ENCODE measurements around the gene CAPS.

CAPS gene

DNA sequence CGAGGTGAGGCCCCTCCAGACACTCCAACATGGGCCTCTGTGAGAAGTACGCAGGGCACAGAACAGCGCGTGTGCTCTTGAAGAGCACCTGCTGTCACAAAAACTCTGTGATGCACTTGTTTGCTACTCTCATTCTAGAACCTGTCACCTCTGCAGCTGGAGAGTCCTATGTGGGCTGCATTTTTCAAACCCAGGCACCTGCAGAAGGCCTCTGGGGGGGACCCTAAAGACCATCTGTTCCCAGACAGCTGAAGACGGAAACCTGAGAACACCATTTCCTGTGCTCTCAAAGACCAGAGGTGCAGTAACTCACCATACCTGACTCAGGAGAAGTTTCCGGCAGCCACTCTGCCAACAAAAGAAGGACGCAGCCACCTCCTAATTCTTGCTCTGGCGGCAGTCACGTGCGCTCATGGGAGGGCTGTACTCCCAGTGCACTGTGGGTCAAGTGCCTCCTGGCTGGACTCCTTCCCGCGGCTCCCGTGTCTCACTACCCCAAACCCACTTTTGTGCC lies 35.8 kb downstream of the CAPS start:
- DNase-seq (ENCODE audit: low read depth), result no peak
- no peak overlapping the region for H3K4me3 ChIP-seq (ENCODE audit: low read depth, low read length)
- TF ChIP-seq, protein P1, sequence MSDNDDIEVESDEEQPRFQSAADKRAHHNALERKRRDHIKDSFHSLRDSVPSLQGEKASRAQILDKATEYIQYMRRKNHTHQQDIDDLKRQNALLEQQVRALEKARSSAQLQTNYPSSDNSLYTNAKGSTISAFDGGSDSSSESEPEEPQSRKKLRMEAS (IDR thresholded peaks at IDR 0.05; ENCODE audit: low read depth, low read length), result no peak
- TF ChIP-seq MYC (IDR thresholded peaks at IDR 0.05; ENCODE audit: low read depth, low read length) (no peak), POLR2A (IDR thresholded peaks at IDR 0.05; ENCODE audit: extremely low read depth, insufficient read length) (no peak)
- TF ChIP-seq, protein P2, sequence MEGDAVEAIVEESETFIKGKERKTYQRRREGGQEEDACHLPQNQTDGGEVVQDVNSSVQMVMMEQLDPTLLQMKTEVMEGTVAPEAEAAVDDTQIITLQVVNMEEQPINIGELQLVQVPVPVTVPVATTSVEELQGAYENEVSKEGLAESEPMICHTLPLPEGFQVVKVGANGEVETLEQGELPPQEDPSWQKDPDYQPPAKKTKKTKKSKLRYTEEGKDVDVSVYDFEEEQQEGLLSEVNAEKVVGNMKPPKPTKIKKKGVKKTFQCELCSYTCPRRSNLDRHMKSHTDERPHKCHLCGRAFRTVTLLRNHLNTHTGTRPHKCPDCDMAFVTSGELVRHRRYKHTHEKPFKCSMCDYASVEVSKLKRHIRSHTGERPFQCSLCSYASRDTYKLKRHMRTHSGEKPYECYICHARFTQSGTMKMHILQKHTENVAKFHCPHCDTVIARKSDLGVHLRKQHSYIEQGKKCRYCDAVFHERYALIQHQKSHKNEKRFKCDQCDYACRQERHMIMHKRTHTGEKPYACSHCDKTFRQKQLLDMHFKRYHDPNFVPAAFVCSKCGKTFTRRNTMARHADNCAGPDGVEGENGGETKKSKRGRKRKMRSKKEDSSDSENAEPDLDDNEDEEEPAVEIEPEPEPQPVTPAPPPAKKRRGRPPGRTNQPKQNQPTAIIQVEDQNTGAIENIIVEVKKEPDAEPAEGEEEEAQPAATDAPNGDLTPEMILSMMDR (IDR thresholded peaks at IDR 0.05; ENCODE audit: low read depth, low read length), result no peak

DNA sequence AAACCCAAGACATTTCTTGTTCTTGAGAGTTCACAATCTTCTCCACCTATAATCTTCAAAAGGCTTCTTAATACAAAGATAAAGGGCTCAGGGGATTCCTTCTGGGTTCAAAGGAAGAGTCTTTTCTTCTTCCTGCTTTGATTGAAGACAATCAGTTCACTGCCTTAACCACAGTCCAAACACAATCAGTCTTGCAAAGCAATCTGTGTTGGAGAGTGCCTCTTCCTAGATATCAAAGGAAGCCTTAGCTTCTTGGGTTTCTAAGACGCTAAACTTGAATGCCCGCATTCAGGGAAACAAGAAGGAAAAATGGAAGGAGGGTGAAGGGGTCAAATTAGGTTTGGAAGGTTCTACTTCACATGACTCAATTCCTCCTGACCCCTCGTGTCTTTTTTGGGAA lies 36.7 kb downstream of the CAPS start:
- no peak overlapping the region for H3K4me3 ChIP-seq (ENCODE audit: low read depth, low read length)
- TF ChIP-seq MYC (IDR thresholded peaks at IDR 0.05; ENCODE audit: low read depth, low read length) (no peak), POLR2A (IDR thresholded peaks at IDR 0.05; ENCODE audit: extremely low read depth, insufficient read length) (no peak)
- TF ChIP-seq, protein P2 (IDR thresholded peaks at IDR 0.05; ENCODE audit: low read depth, low read length), result no peak
- TF ChIP-seq, protein P1 (IDR thresholded peaks at IDR 0.05; ENCODE audit: low read depth, low read length), result no peak
- DNase-seq (ENCODE audit: low read depth), result no peak

DNA sequence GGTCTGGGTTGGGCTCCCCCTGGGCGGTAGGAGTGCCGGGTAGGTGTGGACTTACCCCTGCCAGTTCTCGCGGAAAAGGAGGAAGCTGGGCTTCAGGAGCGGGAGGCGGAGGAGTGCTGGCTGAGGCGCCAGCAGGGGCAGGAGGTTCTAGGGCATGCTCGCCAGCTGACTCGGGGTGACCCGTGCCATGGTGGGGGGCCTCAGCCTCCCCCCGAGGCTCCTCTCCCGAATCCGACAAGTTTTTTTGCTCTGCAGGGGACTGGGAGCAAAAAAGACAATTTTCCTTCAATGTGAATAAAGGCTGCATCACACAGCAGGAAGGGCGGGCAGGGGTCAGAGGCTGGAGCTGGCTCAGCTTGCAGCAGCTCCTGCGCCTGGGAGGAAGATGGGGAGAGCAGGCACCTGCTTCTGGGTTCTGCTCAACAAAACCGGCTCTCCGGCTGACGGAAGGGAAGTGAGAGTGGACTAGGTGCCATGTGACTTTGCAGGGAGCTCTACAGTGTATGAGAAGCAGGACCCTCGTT lies 37.3 kb downstream of the CAPS start:
- no peak for DNase-seq (ENCODE audit: low read depth)

DNA sequence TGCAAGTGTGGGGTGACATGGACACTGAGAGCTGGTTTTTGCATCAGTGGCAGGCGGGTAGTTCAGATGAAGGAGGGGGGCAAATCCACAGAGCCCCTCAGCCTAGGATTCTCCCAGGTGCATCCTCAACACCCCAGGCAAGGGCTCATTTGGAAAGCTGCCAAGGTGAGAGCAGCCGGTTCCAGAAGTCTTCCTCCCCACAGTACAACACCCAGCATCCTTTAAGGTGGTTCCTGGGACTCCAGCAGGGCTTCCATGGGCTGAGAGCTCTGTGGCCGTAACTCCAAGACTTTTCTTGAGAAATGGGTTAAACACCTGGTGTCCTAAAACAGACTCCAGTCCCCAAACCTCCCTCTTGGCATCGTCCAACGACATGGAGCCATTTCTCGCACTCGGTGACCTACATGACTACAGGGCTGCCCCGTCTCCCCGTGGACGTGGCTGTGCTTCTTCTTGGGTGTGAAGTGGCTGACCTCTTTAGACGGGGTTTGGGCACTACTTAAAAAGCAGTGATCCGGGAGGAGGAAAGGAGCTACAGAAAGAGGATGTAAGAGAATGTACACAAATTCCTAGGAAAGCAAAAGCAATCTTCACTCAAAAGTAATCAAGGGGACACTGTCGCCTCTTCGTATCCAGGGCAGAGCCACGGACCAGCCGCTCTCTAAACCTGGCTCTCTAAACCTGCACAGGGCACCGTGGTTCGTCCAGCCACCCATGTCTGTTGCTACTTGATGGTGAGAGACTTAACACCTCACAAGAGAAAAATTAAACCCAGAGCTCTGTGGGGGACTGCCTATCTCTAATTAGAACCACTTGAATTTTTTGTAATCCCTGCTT lies 38.4 kb downstream of the CAPS start:
- no peak overlapping the region for H3K4me3 ChIP-seq (ENCODE audit: low read depth, low read length)
- DNase-seq (ENCODE audit: low read depth), result no peak
- TF ChIP-seq, protein P1 (IDR thresholded peaks at IDR 0.05; ENCODE audit: low read depth, low read length), result no peak
- TF ChIP-seq MYC (IDR thresholded peaks at IDR 0.05; ENCODE audit: low read depth, low read length) (no peak), POLR2A (IDR thresholded peaks at IDR 0.05; ENCODE audit: extremely low read depth, insufficient read length) (no peak)
- TF ChIP-seq, protein P2 (IDR thresholded peaks at IDR 0.05; ENCODE audit: low read depth, low read length), result no peak

More for the DNA sequence above, 37.3 kb downstream of the CAPS start:
- no peak for TF ChIP-seq POLR2A (IDR thresholded peaks at IDR 0.05; ENCODE audit: extremely low read depth, insufficient read length)
- TF ChIP-seq, protein P2 (IDR thresholded peaks at IDR 0.05; ENCODE audit: low read depth, low read length), result no peak
- TF ChIP-seq, protein P1 (IDR thresholded peaks at IDR 0.05; ENCODE audit: low read depth, low read length), result no peak
- TF ChIP-seq MYC (IDR thresholded peaks at IDR 0.05; ENCODE audit: low read depth, low read length), result no peak
- H3K4me3 ChIP-seq (ENCODE audit: low read depth, low read length), result no peak overlapping the region

DNA sequence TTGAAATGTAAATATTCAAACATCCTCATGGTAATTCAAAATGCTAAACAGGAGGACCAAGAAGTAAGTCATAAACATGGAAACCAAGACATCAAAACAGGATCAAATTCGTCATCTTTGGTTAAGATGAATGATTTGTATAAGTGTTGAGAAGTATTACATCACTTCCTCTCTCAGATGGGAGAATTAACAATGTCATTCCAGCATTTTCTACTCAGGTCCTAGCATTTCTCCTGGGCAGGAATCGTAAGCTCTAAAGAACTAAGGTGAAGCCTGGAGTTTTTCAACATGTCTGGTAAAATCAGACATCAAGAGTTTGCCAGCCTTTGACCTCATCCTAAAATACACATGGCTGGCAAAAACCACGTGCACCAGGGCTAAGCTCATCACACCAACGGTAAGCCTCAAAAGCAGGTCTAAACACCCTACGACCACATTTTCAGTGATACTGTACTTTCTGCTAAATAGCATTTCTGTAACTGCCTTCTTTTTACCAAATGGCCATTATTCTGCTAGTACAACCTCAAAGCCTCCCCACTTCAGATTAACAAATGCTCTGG lies 39.1 kb downstream of the CAPS start:
- DNase-seq (ENCODE audit: low read depth), result no peak

More for the DNA sequence above, 39.1 kb downstream of the CAPS start:
- TF ChIP-seq, protein P1 (IDR thresholded peaks at IDR 0.05; ENCODE audit: low read depth, low read length), result no peak
- H3K4me3 ChIP-seq (ENCODE audit: low read depth, low read length), result no peak overlapping the region
